Activated T-helper 2 cell treated with anti-CD3 and anti-CD28 coated beads, Interferon-gamma antibody, Interleukin-2, Interleukin-4, amounts not matched to agents 10 μg/mL and 5 μg/mL and 100 μg/mL, durations not matched to agents 14 hours and 24 hours and 36 hours (primary cell): Measurements from ENCODE around the gene ZSCAN5C. TPM values are rescaled to one million over a fixed set of nuclear protein-coding genes. Genes with fewer than 3 reads are reported as not detected.
"Not testable (repeated sequence)": the region's sequence is repeated elsewhere in the genome, so short reads cannot be mapped to it uniquely, and the experiment has no call there.

Source experiments
- DNase-seq: peaks from one replicate; pipeline ENCODE4 v3.0.0; 2021; ENCODE audit warnings: low spot score
- H3K27ac Mint-ChIP-seq: one replicate; pipeline ENCODE4 v1.8.0; 2021; ENCODE audit warnings: mixed read lengths
- H3K27me3 Mint-ChIP-seq: one replicate; pipeline ENCODE4 v1.8.0; 2021; ENCODE audit warnings: low read depth, mixed read lengths
- H3K36me3 Mint-ChIP-seq: one replicate; pipeline ENCODE4 v1.8.0; 2021; ENCODE audit warnings: low read depth, mixed read lengths
- H3K4me1 Mint-ChIP-seq: one replicate; pipeline ENCODE4 v1.8.0; 2021; ENCODE audit warnings: low read depth, mixed read lengths
- H3K4me3 Mint-ChIP-seq: one replicate; pipeline ENCODE4 v1.8.0; 2021; ENCODE audit warnings: low read depth, mild to moderate bottlenecking, moderate library complexity, mixed read lengths
- H3K9me3 Mint-ChIP-seq: one replicate; pipeline ENCODE4 v1.8.0; 2021; ENCODE audit warnings: mixed read lengths
- intact Hi-C: fragments of 100-400 bp; cut with micrococcal nuclease; formaldehyde crosslinking; loops from one replicate; pipeline ENCODE4 v1.15.1; 2023
- total RNA-seq: library from RNA; stranded (reverse); gene quantifications from 2 replicates; pipeline ENCODE4 v1.2.3, GENCODE V29; 2022

ZSCAN5C gene
- total RNA-seq, 1 donor from 2014 or later: not detected

DNA sequence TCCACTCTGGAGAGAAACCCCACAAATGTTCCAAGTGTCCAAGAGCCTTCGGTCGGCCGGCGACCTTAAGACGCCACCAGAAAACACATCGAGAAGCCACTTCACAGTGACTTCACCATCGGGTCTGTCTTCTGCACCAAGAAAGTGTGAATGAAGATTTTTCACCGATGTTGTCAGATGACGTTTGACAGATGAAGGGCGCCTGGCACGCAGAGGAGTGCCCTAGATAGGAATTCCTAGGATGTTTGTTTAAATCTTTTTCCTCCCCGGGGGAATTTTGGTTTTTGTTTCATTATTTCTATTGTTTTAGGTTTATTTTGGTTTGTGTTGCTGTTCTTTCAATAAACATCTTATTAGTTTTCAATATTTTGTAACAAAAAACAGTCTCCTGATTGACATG lies 7.0 kb downstream of the ZSCAN5C start:
- intact Hi-C loops: no loop called here
- H3K4me3 Mint-ChIP-seq: no peak overlapping the region
- no peaks in the 10 kb centered on the region for H3K9me3 Mint-ChIP-seq
- no peaks in the 10 kb centered on the region for H3K4me1 Mint-ChIP-seq
- H3K36me3 Mint-ChIP-seq: no peaks in the 10 kb centered on the region
- no peak for DNase-seq
- H3K27me3 Mint-ChIP-seq: no peaks in the 10 kb centered on the region
- H3K27ac Mint-ChIP-seq: no peak overlapping the region

DNA sequence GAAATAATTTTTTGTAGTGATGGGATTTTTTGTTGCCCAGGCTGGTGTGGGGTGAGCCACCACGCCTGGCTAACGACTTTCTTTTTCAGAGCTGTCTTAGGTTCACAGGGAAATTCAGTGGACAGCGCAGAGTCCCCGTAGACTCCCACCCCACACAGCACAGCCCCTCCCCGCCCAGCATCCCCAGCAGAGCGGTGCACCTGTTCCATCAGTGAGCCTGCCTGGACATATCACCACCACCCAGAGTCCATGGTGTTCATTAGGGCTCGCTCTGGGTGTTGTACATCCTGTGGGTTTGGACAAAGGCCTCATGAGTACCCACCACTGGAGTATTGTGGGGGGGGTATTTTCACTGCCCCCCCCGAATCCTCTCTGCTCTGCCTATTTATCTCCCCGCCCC lies 8.0 kb downstream of the ZSCAN5C start:
- H3K36me3 Mint-ChIP-seq, H3K27me3 Mint-ChIP-seq, DNase-seq, H3K9me3 Mint-ChIP-seq, intact Hi-C loops, H3K27ac Mint-ChIP-seq, H3K4me3 Mint-ChIP-seq, H3K4me1 Mint-ChIP-seq: not testable (repeated sequence)

- no peaks in the 10 kb centered on the region for H3K36me3 Mint-ChIP-seq
- no peaks in the 10 kb centered on the region for H3K4me1 Mint-ChIP-seq
- H3K4me3 Mint-ChIP-seq: no peak overlapping the region
- H3K9me3 Mint-ChIP-seq: no peaks in the 10 kb centered on the region
- no peak for DNase-seq
- no peak overlapping the region for H3K27ac Mint-ChIP-seq
- H3K27me3 Mint-ChIP-seq: no peaks in the 10 kb centered on the region
- intact Hi-C loops: no loop called here
These were observed 9.6 kb downstream of the ZSCAN5C start for GRCh38 chr19:56211718-56212117.

GRCh38 chr19:56217039-56217949 lies 15.2 kb downstream of the ZSCAN5C start:
- DNase-seq: no peak
- H3K4me3 Mint-ChIP-seq: no peak overlapping the region
- no peaks in the 10 kb centered on the region for H3K9me3 Mint-ChIP-seq
- H3K27me3 Mint-ChIP-seq: peaks cover 6% of the 10 kb centered on the region
- intact Hi-C loops: no loop called here
- H3K4me1 Mint-ChIP-seq: no peaks in the 10 kb centered on the region
- no peak overlapping the region for H3K27ac Mint-ChIP-seq
- no peaks in the 10 kb centered on the region for H3K36me3 Mint-ChIP-seq

GRCh38 chr19:56218961-56219360 lies 16.9 kb downstream of the ZSCAN5C start:
- Mint-ChIP-seq H3K36me3 (no peaks in the 10 kb centered on the region), H3K4me3 (no peak overlapping the region), H3K4me1 (no peaks in the 10 kb centered on the region), H3K27me3 (peaks cover 6% of the 10 kb centered on the region), H3K27ac (no peak overlapping the region), H3K9me3 (no peaks in the 10 kb centered on the region)
- DNase-seq: no peak
- intact Hi-C loops: no loop called here

DNA sequence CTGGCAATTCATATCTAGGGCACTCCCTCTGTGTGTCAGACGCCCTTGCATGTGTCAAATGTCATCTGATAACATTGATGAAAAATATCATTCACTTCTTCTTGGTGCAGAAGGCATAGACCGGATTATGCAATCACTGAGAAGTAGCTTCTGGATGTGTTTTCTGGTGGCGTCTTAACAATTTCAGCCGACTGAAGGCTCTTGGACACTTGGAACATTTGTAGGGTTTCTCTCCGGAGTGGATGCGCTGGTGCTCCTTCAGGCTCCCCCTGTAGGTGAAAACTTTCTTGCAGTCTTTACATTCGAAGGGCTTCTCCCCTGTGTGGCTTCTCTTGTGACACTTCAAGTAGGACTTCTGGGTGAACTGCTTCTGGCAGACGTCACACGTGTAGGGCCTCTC lies 19.4 kb downstream of the ZSCAN5C start:
- H3K36me3 Mint-ChIP-seq, DNase-seq, H3K4me3 Mint-ChIP-seq, H3K27me3 Mint-ChIP-seq, H3K9me3 Mint-ChIP-seq, H3K27ac Mint-ChIP-seq, H3K4me1 Mint-ChIP-seq, intact Hi-C loops: not testable (repeated sequence)

- Mint-ChIP-seq H3K27ac (no peak overlapping the region), H3K4me1 (no peaks in the 10 kb centered on the region), H3K9me3 (no peaks in the 10 kb centered on the region), H3K4me3 (no peak overlapping the region), H3K36me3 (no peaks in the 10 kb centered on the region), H3K27me3 (peaks cover 6% of the 10 kb centered on the region)
- intact Hi-C loops: no loop called here
- no peak for DNase-seq
These were observed 19.8 kb downstream of the ZSCAN5C start for GRCh38 chr19:56221851-56222250.

GRCh38 chr19:56222901-56223300 lies 20.8 kb downstream of the ZSCAN5C start:
- no peak overlapping the region for H3K4me3 Mint-ChIP-seq
- H3K9me3 Mint-ChIP-seq: no peaks in the 10 kb centered on the region
- H3K27ac Mint-ChIP-seq: no peak overlapping the region
- H3K4me1 Mint-ChIP-seq: no peaks in the 10 kb centered on the region
- intact Hi-C loops: no loop called here
- DNase-seq: no peak
- H3K27me3 Mint-ChIP-seq: peaks cover 5% of the 10 kb centered on the region
- no peaks in the 10 kb centered on the region for H3K36me3 Mint-ChIP-seq

- Mint-ChIP-seq H3K36me3 (no peaks in the 10 kb centered on the region), H3K4me3 (no peak overlapping the region)
These were observed 21.4 kb downstream of the ZSCAN5C start for GRCh38 chr19:56223481-56223880.

DNA sequence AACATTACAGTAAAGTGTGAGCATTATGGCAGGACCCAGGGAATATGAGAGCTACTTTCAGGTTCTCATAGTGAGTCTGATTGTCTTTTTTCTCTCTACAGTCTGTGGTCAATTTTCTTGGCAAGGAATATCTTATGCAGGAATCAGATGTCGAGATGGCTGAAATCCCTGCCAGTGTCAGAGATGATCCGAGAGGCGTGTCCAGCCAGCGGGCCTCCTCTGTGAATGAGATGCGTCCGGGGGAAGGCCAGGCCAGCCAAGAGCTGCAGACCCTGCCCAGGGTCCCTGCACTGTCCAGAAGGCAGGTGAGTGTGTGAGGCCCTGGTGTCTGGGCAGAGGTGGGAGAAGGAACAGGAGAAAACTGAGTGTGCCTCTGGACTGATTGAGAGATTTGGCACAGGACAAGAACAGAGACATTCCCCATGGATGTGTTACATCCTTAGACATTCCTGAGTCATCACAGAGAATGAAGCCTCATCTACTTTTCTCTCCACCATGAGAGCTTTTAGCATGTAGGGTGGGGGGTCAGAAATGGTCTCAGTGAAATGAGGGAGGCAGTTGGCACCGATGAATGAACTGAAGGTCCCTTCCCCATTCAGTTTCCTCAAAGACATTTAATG lies 43.2 kb downstream of the ZSCAN5C start:
- H3K36me3 Mint-ChIP-seq: no peaks in the 10 kb centered on the region
- H3K27ac Mint-ChIP-seq: no peak overlapping the region
- intact Hi-C loops: no loop called here
- no peaks in the 10 kb centered on the region for H3K9me3 Mint-ChIP-seq
- H3K4me1 Mint-ChIP-seq: no peaks in the 10 kb centered on the region
- no peak for DNase-seq
- H3K4me3 Mint-ChIP-seq: no peak overlapping the region
- H3K27me3 Mint-ChIP-seq: no peaks in the 10 kb centered on the region

More at GRCh38 chr19:56223481-56223880, 21.4 kb downstream of the ZSCAN5C start:
- Mint-ChIP-seq H3K9me3 (no peaks in the 10 kb centered on the region), H3K27ac (no peak overlapping the region), H3K4me1 (no peaks in the 10 kb centered on the region), H3K27me3 (peaks cover 2% of the 10 kb centered on the region)
- no peak for DNase-seq
- intact Hi-C loops: no loop called here

DNA sequence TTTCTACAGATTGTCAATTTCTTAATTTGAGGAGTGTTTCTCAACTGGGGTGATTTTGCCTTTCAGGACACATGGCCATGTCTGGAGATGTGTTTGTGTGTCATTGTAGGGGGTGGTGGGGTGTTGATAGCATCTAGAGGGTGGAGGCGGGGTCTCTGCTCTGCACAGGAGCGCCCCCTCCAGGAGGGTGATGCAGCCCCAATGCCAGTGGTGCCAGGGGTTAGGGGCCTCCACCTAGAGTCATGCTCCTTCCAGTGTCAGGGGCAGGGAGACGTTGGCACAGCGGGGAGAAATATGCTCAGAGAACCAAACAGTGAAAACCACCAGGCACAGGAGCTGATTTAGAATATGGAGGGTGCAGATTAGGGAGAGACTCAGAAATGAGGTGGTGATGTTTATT lies 43.7 kb downstream of the ZSCAN5C start:
- H3K9me3 Mint-ChIP-seq, H3K4me1 Mint-ChIP-seq, H3K36me3 Mint-ChIP-seq, H3K27ac Mint-ChIP-seq, intact Hi-C loops, H3K4me3 Mint-ChIP-seq, H3K27me3 Mint-ChIP-seq, DNase-seq: not testable (repeated sequence)

DNA sequence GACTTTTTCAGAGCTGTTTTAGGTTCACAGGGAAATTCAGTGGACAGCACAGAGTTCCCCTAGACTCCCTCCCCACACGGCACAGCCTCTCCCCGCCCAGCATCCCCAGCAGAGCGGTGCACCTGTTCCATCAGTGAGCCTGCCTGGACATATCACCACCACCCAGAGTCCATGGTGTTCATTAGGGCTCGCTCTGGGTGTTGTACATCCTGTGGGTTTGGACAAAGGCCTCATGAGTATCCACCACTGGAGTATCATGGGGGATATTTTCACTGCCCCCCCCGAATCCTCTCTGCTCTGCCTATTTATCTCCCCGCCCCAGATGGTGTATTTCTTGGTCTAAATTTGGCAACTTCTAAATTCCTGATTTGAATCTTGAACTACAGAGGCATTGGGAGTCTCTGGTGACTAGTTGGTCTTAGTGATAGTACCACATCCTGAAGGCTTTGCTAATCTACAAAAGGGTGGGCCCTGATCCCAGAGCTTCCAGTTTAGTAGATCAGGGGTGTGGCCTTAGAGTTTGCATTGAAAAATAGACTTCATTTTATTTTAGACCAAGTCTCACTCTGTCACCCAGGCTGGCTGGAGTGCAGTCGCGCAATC lies 46.8 kb downstream of the ZSCAN5C start:
- H3K27ac Mint-ChIP-seq, intact Hi-C loops, H3K4me3 Mint-ChIP-seq, DNase-seq, H3K36me3 Mint-ChIP-seq, H3K9me3 Mint-ChIP-seq, H3K4me1 Mint-ChIP-seq, H3K27me3 Mint-ChIP-seq: not testable (repeated sequence)
